ENCODE measurements around the gene ZC3H13.
"Not testable (repeated sequence)": the region's sequence is repeated elsewhere in the genome, so short reads cannot be mapped to it uniquely, and the experiment has no call there.

ZC3H13 gene

GRCh38 chr13:45994752-45995151, 57.8 kb downstream of the ZC3H13 start:
- no peak for DNase-seq (ENCODE audit: insufficient read length, low spot score)
- no peak for TF ChIP-seq CTCF (IDR thresholded peaks at IDR 0.05; ENCODE audit: insufficient read depth, missing control alignments)
- no peak for FAIRE-seq

GRCh38 chr13:45989607-45990006, 62.9 kb downstream of the ZC3H13 start:
- TF ChIP-seq CTCF (IDR thresholded peaks at IDR 0.05; ENCODE audit: insufficient read depth, missing control alignments), result no peak
- no peak for DNase-seq (ENCODE audit: insufficient read length, low spot score)
- FAIRE-seq, result no peak

- DNase-seq (ENCODE audit: insufficient read length, low spot score); FAIRE-seq: not testable (repeated sequence)
These were observed 71.4 kb downstream of the ZC3H13 start for GRCh38 chr13:45981127-45981526.

- no peak for TF ChIP-seq CTCF (IDR thresholded peaks at IDR 0.05; ENCODE audit: insufficient read depth, missing control alignments)
- FAIRE-seq, result no peak
These were observed 77.2 kb downstream of the ZC3H13 start for GRCh38 chr13:45975337-45975736.

GRCh38 chr13:45974500-45974899, 78.0 kb downstream of the ZC3H13 start:
- DNase-seq (ENCODE audit: insufficient read length, low spot score) (no peak), FAIRE-seq (no peak)
- no peak for TF ChIP-seq CTCF (IDR thresholded peaks at IDR 0.05; ENCODE audit: insufficient read depth, missing control alignments)

More at GRCh38 chr13:45975337-45975736, 77.2 kb downstream of the ZC3H13 start:
- DNase-seq (ENCODE audit: insufficient read length, low spot score), result no peak

GRCh38 chr13:45967589-45967988, 85.0 kb downstream of the ZC3H13 start:
- FAIRE-seq (no peak), DNase-seq (ENCODE audit: insufficient read length, low spot score) (no peak)
- TF ChIP-seq CTCF (IDR thresholded peaks at IDR 0.05; ENCODE audit: insufficient read depth, missing control alignments), result no peak

- no peak for DNase-seq (ENCODE audit: insufficient read length, low spot score)
- no peak for TF ChIP-seq CTCF (IDR thresholded peaks at IDR 0.05; ENCODE audit: insufficient read depth, missing control alignments)
- FAIRE-seq, result no peak
These were observed 85.8 kb downstream of the ZC3H13 start for GRCh38 chr13:45966715-45967114.

- no peak for TF ChIP-seq CTCF (IDR thresholded peaks at IDR 0.05; ENCODE audit: insufficient read depth, missing control alignments)
- FAIRE-seq (no peak), DNase-seq (ENCODE audit: insufficient read length, low spot score) (no peak)
These were observed 91.1 kb downstream of the ZC3H13 start for GRCh38 chr13:45961468-45961867.
